IPS-NIHi7 (cell line): ENCODE data around the gene PRKN.

Experiments
- DNase-seq: peaks from one replicate; pipeline ENCODE4 v3.0.0; 2012; ENCODE audit warnings: mixed read lengths; ENCODE audit errors: extremely low spot score

The PRKN gene

GRCh38 chr6:161417717-161418462 is 1309.7 kb downstream of the PRKN start:
- peak; percentile 58 for DNase-seq

- DNase-seq = peak; percentile 30
Measured at GRCh38 chr6:161415302-161415855, 1312.2 kb downstream of the PRKN start.

GRCh38 chr6:161414707-161415106 is 1312.9 kb downstream of the PRKN start:
- DNase-seq = no peak

- no peak for DNase-seq
Measured at GRCh38 chr6:161414180-161414579, 1313.4 kb downstream of the PRKN start.

GRCh38 chr6:161413355-161413771 is 1314.2 kb downstream of the PRKN start:
- DNase-seq = no peak

GRCh38 chr6:161412795-161413194 is 1314.8 kb downstream of the PRKN start:
- no peak for DNase-seq

- DNase-seq = no peak
Measured at GRCh38 chr6:161411265-161411944, 1316.2 kb downstream of the PRKN start.

GRCh38 chr6:161410736-161411135 is 1316.8 kb downstream of the PRKN start:
- no peak for DNase-seq

GRCh38 chr6:161410076-161410475 is 1317.5 kb downstream of the PRKN start:
- no peak for DNase-seq

- no peak for DNase-seq
Measured at GRCh38 chr6:161409353-161409752, 1318.2 kb downstream of the PRKN start.

- DNase-seq = no peak
Measured at GRCh38 chr6:161408041-161408440, 1319.5 kb downstream of the PRKN start.

GRCh38 chr6:161407581-161407980 is 1320.0 kb downstream of the PRKN start:
- no peak for DNase-seq

- DNase-seq = no peak
Measured at GRCh38 chr6:161407115-161407514, 1320.5 kb downstream of the PRKN start.

GRCh38 chr6:161406646-161407045 is 1320.9 kb downstream of the PRKN start:
- DNase-seq = no peak

GRCh38 chr6:161405418-161405817 is 1322.1 kb downstream of the PRKN start:
- no peak for DNase-seq

GRCh38 chr6:161403717-161404116 is 1323.8 kb downstream of the PRKN start:
- DNase-seq = no peak

GRCh38 chr6:161401587-161402309 is 1325.8 kb downstream of the PRKN start:
- no peak for DNase-seq

GRCh38 chr6:161400671-161401070 is 1326.9 kb downstream of the PRKN start:
- no peak for DNase-seq

GRCh38 chr6:161396539-161396938 is 1331.0 kb downstream of the PRKN start:
- DNase-seq = no peak

GRCh38 chr6:161395716-161396231 is 1331.8 kb downstream of the PRKN start:
- DNase-seq = no peak

GRCh38 chr6:161394437-161394836 is 1333.1 kb downstream of the PRKN start:
- DNase-seq = no peak

- DNase-seq = peak; percentile 68
Measured at GRCh38 chr6:161393839-161394364, 1333.7 kb downstream of the PRKN start.
